ENCODE measurements around the gene ZNF33B.

DNA sequence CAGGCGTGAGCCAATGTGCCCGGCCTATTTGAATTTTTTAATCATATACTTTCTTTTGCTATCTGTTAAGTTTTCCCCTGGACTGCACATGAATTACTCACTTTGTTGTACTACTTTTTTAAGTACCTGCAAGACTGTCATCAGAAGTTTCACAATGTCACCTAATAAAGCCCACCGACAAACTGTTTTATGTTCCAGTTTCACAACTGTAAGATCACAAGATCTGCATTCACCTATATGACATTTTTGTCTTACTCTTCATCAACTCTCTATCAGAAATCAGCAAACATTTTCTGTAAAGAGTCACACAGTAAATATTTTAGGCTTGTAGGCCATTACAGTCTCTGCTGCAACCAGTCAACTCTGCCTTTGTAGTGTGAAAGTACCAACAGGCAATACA is 88.5 kb downstream of the ZNF33B start:
- TF ChIP-seq, protein P1, sequence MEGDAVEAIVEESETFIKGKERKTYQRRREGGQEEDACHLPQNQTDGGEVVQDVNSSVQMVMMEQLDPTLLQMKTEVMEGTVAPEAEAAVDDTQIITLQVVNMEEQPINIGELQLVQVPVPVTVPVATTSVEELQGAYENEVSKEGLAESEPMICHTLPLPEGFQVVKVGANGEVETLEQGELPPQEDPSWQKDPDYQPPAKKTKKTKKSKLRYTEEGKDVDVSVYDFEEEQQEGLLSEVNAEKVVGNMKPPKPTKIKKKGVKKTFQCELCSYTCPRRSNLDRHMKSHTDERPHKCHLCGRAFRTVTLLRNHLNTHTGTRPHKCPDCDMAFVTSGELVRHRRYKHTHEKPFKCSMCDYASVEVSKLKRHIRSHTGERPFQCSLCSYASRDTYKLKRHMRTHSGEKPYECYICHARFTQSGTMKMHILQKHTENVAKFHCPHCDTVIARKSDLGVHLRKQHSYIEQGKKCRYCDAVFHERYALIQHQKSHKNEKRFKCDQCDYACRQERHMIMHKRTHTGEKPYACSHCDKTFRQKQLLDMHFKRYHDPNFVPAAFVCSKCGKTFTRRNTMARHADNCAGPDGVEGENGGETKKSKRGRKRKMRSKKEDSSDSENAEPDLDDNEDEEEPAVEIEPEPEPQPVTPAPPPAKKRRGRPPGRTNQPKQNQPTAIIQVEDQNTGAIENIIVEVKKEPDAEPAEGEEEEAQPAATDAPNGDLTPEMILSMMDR (IDR thresholded peaks at IDR 0.05; ENCODE audit: poor library complexity) = no peak
- TF ChIP-seq EZH2phosphoT487 (IDR thresholded peaks at IDR 0.05; ENCODE audit: low read depth, severe bottlenecking, unreplicated experiment) = no peak
- TF ChIP-seq EZH2 (IDR thresholded peaks at IDR 0.05; ENCODE audit: borderline replicate concordance) = no peak

All from hepatocyte (in vitro differentiated cells).